HFF-Myc (cell line): ENCODE results near the gene CADPS.

Experiments used
- DNase-seq: peaks from one replicate; pipeline ENCODE4 v3.0.0-alpha.2; 2011; ENCODE audit warnings: low read depth; ENCODE audit errors: extremely low read depth
- H3K4me3 ChIP-seq: replicated peaks from 2 replicates; pipeline ENCODE4 v1.5.1; 2011; ENCODE audit warnings: low read depth, mild to moderate bottlenecking, control low read depth, low read length
- TF ChIP-seq, protein P1 (sequence below): IDR thresholded peaks from 2 replicates; pipeline ENCODE4 v1.5.1; 2012; ENCODE audit warnings: mild to moderate bottlenecking, low read depth, low read length, control low read depth; ENCODE audit errors: missing control alignments

The CADPS gene

DNA sequence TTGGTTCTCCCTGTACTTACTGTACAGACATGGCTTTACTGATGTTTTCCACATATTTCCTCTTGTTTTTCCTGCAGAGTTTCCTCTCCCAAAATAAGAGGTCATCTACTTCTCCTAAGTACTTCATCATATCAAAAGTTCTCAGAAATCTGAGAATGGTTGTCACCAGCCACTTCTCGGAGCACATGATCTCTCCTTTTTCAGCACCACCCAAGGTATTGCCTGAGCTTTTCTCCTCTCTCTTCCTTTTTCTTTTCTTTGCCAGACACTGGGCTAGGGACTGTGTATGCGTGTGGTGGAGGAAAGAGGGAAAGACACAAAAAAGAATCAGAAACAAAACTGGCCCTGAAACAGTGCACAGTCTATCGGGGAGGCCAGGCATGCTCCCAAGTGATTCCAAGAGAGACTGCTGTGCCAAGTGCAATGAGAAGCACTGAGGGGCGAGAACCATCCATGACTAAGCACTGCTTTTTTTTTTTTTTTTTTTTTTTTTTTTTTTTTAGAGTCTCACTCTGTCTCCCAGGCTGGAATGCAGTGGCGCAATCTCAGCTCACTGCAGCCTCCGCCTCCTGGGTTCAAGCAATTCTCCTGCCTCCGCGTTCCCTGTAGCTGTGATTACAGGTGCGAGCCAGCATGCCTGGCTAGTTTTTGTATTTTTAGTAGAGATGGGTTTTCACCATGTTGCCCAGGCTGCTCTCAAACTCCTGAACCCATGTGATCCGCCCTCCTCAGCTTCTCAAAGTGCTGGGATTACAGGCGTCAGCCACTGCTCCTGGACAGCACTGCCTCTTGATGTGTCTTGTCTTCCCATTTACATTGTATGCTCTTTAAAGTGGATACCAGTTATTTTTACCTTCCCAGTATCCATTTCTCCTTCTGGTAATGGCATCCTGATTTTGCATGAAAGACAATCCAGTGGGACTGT lies 307.9 kb downstream of the CADPS start:
- H3K4me3 ChIP-seq, result no peak overlapping the region
- peak; percentile 41 for DNase-seq
- TF ChIP-seq, protein P1, sequence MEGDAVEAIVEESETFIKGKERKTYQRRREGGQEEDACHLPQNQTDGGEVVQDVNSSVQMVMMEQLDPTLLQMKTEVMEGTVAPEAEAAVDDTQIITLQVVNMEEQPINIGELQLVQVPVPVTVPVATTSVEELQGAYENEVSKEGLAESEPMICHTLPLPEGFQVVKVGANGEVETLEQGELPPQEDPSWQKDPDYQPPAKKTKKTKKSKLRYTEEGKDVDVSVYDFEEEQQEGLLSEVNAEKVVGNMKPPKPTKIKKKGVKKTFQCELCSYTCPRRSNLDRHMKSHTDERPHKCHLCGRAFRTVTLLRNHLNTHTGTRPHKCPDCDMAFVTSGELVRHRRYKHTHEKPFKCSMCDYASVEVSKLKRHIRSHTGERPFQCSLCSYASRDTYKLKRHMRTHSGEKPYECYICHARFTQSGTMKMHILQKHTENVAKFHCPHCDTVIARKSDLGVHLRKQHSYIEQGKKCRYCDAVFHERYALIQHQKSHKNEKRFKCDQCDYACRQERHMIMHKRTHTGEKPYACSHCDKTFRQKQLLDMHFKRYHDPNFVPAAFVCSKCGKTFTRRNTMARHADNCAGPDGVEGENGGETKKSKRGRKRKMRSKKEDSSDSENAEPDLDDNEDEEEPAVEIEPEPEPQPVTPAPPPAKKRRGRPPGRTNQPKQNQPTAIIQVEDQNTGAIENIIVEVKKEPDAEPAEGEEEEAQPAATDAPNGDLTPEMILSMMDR, result no peak

DNA sequence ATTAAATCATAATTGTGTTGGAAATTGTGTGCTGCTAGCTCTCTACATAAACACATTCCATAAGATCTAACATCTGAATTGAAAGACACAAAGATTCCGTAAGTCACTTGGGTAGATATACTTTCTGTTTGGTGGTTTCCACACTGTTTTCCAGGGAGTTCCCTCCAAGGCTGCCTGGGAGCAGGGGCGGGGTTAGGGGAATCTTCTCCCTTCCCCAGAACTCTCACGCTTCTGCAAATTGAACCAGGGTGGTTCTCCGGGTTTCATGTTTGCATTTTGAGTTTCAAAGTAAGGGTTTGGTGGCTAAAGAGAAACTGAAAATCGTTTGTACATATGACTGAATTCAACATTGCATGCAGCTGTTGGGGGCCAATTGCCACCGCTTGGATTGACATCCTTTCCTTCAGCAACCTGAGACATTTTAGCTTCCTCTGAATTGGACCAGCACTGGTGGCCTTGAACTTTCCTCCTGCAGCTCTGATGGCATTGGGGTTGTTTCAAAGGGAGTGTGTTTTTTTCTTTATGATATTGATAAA lies 309.1 kb downstream of the CADPS start:
- no peak for DNase-seq
- no peak overlapping the region for H3K4me3 ChIP-seq
- TF ChIP-seq, protein P1, result no peak

DNA sequence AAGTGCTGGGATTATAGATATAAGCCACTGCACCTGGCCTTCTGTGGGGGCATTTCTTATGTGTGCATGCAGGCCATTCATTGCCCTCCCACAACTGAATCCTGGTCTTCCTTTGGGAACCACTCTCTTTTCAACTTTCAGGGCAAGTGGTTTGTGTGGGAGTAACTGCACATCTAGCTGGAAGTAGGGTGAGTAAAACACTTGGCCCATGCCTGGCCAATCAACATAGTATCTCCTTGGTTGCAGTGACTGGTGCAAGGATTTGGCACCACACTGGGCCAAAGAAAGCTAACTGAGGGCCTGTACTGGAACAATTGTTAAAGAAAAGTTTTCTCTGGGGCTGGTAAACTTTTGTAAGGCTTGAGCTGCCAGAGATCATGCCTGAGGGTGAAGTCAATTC lies 312.6 kb downstream of the CADPS start:
- TF ChIP-seq, protein P1, result no peak
- no peak overlapping the region for H3K4me3 ChIP-seq
- DNase-seq, result no peak

DNA sequence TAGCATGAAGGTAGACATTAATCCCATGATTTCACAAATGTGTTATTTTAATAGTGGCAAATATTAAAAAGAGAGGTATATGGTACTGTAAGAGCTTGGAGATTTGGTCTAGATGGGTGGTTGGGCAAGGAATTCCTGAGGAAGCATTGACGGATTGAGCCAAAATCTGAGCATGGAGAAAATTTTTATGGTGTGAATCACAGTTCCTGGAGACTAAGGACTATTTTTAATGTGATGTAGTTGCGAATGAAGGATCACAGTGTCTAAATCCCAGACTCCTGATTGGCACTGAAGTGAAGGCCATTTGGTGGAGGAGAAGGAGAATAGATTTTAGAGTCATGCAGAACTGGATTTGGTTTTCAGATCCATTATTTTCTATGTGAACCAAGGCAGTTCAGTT lies 313.2 kb downstream of the CADPS start:
- TF ChIP-seq, protein P1, result no peak
- H3K4me3 ChIP-seq, result no peak overlapping the region
- DNase-seq, result peak; percentile 33

DNA sequence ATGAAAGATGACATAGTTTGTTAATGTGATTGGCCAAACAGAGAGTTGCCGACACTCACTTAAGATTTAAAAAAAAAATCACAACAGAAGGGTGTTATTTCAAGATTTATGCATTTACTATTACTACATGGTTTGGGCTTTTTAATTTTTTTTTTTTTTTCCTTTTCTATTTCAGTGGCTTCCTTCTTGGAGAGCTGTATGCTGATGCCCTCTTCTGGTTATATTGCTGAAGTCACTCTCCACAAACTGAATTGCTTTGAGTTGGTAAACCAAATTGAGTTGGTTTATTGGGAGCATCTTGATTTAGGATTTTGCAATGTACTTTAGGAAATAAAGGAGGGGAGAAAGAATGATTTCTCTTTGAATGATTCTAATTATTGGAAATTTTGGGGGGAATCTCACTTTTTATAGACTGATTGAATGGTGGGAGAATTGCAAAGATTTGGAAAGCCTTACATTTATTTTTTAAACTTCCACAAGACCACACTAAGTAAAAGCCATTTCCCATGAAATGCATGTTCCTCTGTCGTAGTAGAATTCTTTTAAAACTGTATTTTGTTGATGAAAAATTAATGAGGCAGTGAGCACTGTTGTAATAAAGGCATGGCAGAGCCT lies 315.3 kb downstream of the CADPS start:
- peak; percentile 21 for DNase-seq
- TF ChIP-seq, protein P1, result peak; percentile 37
- H3K4me3 ChIP-seq, result no peak overlapping the region

DNA sequence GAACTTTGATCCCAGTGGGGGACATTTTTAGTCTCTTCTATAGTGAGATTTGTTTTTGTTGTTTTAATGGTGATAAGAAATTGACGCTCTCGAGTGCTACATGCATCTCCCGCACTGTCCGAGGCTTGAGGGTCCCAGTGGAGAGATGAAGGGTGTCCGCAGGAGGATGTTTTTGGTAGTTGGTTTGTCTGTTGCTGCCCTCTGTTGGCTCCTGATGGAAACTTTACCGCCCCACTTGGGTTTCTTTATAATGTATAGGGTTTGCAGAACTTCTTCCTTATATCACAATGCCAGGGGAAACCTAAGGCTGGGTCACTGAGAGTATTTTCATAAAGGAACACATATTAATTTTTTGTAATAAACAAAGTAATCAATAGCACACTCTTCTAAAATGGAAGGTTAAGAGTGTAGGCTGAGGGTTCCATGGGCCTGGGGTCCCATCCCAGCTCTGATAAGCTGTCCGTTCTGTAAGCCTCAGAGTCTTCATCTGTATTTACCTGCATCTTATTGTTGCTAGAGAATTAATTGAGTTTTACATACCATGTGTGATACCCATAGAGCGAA lies 316.6 kb downstream of the CADPS start:
- TF ChIP-seq, protein P1, result peak; percentile 45
- DNase-seq, result no peak
- no peak overlapping the region for H3K4me3 ChIP-seq
